T-helper 9 cell (primary cell): ENCODE data around the gene TTLL12.

ENCODE experiments used
- DNase-seq: peaks from one replicate; pipeline ENCODE4 v3.0.0-alpha.2; 2020

TTLL12 gene

DNA sequence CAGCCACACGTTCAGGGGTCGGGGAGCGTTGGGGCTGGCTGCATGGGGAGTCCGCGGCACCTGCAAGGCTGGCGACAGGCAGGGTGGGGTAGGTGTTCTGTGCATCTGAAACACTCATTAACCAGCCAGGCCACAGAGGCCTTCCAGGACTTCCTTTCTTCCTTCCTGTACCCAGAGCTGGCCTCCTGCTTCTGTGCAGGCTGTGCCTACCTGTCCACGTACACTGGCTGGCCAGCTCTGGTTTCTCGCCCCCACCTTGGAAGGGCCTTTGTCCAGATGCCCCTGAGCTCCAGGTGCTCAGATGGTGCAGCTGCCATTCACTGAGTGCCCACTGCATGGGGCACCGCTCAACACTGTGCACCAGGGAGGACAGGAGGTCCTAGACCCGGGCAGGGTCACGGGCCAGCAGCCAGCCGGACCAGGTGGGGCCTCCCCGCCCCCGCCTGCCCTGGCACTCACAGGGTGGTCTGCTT lies 15.9 kb downstream of the TTLL12 start:
- DNase-seq, result no peak

DNA sequence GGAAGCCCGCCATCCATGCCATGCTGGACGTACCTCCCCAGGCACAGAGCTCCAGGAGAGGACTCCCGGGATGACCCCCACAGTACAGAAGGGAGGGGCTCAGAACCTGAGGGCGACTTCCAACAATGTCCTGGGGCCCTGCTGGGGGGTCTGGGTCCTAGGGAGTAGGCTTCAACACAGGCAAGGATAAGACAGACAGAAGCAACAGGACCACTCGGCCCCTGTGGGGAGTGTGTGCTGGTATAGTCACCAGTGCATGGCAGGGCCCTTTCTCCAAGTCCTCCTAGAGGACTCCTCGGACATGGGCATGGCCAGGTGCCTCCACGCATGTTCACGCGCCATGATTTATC lies 16.8 kb downstream of the TTLL12 start:
- DNase-seq, result no peak

DNA sequence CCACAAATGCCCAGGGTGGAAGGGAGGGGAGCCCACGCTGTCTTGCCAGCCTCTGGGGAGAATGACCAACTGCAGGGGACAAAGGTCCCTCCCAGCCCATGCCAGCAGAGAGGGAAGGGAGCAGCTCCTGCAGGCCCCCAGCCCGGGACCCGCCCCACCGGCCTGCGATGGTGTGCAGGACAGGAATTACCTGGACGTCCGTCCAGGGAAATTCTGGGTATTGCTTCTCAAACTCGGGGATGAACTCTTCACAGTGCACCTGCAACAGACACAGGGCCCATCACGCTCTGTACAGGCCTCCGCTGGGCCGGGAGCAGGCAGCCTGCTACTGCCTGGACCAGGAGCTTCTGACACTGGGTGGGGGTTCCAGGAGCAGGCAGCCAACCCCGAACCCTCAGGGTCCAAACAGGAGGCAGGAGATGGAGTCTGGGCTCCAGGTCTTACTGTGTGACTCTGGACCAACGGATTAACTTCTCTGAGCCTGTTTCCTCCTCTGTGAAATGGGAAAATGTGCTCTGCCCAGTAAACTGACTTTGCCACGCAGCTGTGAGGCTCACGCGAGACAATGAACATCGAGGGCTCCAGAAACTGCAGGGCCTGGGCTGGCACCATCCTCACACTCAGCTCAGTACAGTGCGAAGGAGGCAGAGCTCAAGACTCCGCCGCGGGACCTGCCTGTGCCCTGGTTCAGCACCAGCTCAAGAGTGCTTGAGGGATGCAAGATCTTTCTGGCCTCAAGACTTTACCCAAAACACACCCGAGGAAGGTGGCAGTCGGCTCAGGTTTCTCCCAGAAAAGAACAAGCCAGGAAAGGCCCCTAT lies 17.4 kb downstream of the TTLL12 start:
- no peak for DNase-seq

DNA sequence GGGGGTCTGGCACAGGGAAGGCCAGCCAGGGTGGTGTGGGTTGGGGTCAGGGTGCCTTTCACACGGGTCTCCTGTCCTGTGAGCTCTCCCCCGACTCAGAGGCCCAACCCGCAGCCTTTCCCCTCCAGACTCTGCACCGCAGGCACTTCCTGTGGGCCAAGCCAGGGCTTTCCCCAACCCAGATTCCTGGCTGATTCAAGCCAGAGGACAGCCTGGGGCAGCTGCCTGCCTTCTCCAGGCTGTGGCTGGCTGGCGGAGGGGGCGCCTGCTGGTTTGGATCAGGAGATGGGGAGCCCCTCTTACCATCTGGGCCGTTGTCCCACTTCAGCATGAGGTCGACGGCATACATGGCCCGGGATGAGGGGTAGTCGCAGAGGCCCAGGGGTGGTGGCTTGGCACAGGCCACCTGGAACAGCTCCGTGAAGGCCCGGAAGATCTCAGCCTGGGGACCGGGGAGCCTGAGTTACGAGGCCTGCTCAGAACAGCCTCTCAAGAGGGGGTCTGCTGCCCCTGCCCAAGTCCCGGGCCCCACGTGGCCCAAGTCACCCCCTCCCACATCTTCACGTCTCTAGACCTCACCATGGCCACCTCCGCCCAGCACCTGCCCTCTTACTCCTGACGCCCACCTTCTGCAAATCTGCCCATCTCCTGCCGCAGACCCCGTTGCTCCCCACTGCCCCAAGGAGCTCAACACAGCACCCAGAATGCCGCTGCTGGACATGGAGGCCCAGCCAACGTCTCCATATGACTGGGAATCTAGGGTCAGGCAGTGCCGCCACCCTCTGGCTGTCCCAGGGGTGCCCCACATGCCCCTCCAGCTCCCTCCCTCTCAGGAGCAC lies 18.2 kb downstream of the TTLL12 start:
- no peak for DNase-seq

DNA sequence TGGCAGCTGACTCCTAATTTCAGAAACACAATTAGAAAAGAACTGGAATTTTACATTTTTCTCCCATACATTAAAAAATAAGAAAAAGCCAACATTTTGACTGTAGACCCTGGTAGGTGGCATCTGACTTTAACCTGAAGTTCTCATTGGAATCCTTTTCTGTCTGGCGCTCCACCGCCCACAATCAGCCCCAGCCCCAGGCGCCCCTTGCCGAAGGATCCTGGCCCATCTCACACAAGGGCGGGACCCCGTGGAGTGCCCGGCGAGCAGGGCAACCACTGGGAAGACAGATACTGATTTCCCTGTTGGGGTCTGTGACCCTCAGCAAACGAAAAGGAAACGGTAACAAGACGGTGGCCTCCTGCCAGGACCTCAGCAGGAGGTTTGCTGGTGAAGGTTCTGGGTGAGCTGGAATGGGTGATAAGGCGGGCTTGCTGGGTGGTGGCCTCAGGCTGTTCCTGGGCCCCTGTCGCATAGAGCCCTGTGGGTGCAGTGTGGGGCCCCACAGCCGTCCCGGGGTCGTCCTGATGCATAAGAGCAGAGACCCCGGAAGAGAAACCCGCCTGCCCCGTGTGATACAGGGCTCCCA lies 19.8 kb downstream of the TTLL12 start:
- DNase-seq, result no peak

DNA sequence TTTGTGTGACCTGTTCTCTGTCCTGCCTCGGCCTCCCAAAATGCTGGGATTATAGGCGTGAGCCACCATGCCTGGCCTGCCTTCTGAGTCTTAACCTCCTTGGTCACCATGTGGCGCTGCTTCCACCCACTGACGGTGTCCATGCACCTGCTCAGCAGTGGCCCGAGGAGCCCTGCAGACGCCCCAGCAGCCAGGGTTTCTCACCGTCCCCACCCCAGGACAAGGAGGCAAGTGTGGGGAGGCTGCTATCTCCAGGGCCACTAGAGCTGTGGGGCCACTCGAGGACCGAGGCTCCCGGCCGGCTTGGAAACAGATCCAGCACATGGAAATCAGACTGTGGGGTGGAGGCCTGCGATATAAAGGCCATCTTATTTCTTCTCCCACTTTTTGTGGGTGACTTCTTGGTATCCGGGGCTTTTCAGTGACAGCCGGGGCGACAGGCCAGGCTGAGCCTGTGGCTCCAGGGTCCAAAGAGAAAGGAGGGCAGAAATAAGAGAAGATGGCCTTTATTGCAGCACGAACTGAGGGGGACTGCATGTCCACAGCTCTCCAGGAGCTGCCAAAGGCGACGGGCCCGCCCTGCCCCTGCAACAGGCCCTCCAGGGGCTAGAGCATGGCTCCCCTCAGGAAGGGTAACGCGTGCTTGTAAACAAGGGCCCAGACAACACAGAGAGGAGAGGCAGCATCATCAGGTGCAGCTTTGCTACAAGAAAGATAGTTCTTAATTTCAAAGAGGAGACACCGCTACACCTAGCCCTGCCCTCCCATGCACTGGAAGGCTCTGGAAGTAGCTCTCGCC lies 20.6 kb downstream of the TTLL12 start:
- DNase-seq, result no peak

DNA sequence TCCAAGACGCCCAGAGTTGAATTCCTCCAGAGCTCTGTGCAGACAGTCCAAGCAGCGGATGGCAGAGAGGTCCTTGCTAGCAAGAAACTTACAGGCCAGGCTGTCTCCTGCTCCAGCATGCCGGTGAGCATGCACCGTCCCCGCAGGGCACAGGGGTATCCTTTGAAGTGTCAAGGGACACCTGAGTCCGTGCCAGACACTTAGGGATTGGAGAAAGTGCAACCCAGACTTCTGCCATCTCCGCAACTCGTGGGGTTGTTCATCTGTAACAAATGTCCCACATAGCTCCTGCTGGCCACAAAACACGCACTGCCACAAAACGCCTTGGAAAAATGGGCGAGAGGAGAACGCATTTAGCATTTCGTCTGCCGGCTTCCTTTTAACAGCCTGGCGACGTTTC lies 22.3 kb downstream of the TTLL12 start:
- no peak for DNase-seq

DNA sequence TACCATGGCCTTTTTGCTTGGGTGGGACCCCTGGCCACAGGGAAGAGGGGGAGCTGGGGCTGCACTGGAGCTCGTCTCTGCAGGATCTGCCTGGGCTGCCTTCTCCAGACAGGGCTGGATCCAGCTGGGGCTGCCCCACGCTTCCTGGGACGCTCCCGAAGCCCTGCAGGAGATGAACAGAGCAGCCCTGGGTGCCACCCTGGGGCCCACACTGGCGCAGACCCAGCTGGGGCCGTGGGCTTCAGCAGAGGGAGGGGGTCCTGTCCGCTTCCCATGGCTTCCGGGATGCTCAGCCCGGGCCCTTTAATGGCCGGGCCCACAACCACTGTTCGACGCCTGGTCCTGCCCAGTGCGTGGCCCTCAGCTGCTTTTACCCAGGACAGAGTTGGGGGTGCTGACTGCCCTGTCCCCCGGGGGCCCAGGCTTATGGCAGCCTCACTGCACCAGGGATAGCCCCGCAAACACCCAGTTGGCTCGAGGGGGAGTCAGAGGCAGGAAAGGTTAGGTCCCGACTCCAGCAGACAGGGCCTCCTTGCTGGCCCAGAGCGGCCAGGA lies 23.6 kb downstream of the TTLL12 start:
- DNase-seq, result no peak

DNA sequence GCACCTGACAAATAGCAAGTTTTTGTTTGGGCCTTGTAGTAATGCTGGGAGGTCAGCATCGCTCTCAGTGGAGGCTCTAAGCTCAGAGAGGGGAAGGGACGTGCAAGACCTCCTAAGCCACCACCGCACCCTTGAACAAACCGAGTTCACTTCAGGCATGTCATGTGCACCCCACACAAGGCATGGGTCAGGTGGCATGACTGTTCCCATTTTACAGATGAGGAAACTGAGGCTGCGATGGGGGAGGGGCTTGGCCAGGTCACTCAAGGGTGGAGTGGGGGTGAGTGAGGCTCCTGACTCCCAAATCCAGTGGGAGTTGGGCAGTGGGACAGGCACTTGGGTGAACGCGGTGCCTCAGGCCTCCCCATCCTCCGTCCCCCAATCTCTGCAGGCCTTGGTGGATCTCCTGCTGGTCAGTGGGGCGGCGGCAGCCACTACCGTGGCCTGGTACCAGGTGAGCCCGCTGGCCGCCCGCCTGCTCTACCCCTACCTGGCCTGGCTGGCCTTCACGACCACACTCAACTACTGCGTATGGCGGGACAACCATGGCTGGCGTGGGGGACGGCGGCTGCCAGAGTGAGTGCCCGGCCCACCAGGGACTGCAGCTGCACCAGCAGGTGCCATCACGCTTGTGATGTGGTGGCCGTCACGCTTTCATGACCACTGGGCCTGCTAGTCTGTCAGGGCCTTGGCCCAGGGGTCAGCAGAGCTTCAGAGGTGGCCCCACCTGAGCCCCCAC lies 24.4 kb downstream of the TTLL12 start:
- DNase-seq, result no peak

DNA sequence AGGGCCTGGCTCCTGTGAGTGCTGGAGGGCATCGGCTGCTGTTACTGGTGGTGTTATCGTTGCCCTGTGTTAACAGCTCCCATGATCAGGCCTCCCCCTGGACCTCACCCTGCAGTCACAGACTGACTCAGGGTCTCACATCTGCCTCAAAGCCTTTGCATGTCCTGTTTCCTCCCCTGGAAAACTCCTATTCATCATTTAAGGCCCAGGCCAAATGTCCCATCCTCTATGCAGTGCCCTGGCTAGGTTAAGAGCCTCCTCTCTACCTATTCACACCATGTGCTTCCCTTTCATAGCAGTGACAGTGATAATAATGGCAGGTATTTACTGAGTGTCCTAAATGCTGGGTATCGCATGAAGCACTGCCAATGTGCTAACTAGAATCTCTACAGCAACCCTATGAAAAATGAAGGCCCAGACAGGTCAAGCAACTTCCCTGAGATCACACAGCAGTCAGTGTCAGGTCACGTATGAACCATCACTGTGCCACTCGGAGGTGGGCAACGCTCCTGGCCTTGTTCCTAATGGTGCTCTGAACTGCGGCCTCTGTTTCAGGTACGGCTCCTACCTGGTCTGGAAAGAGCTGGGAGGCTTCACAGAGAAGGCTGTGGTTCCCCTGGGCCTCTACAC lies 26.3 kb downstream of the TTLL12 start:
- DNase-seq, result no peak

DNA sequence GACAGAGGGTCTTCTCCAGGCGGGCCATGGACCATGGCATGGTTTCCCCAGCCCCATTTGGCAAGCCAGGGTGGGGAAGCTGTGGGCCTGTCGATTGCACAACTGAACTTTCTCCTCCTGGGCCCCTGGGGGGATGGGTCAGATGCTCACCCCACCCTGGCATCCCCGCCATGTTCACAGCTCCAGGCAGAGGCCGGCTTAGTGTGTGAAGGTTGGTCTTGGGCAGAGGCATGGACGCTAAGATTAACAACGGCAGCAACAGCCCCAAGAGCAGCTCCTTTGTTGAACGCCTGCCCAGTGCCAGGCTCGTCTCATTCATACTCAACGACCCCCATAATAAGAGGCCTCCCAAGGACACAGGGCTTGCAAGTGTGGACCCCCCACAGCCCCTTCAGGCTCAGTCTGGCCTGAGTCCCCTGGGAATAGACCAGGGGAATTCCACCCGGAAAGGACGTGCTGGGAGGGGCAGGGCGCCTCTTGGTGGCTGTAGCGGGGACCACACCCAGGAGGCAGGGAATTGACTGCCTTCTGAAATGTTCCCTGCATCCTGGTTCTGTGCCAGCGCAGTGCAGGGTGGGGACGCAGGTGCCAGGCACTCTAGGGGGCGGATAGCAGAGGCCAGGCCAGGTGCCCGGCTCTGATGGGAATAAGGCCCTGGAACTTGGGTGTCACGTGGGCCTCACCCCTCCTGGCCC lies 27.3 kb downstream of the TTLL12 start:
- no peak for DNase-seq

DNA sequence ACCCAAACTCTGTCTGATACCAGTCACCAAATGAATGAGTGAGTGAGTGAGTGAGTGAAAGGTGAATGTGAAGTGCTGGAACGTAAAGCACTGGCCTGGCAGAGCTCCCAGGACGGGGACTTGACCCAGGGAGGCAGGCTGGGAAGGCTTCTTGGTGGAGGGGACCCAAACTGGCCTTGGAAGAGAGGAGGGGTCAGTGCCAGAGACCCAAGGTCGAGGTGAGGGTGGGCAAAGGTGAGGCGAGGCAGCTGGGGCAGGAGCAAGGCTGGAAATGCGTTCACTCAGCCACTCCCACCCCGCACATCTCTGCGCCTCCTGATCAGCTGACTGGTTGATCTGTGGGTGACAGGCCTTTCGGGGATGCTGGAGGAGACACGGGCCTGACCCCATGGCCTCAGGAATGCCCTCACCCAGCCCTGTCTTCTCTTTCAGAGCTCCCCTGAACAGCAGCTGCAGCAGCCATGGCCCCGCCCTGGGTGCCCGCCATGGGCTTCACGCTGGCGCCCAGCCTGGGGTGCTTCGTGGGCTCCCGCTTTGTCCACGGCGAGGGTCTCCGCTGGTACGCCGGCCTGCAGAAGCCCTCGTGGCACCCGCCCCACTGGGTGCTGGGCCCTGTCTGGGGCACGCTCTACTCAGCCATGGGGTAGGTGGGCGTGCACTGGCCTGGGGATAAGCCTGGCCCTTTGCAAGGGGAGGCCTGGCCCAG lies 28.0 kb downstream of the TTLL12 start:
- DNase-seq, result no peak

DNA sequence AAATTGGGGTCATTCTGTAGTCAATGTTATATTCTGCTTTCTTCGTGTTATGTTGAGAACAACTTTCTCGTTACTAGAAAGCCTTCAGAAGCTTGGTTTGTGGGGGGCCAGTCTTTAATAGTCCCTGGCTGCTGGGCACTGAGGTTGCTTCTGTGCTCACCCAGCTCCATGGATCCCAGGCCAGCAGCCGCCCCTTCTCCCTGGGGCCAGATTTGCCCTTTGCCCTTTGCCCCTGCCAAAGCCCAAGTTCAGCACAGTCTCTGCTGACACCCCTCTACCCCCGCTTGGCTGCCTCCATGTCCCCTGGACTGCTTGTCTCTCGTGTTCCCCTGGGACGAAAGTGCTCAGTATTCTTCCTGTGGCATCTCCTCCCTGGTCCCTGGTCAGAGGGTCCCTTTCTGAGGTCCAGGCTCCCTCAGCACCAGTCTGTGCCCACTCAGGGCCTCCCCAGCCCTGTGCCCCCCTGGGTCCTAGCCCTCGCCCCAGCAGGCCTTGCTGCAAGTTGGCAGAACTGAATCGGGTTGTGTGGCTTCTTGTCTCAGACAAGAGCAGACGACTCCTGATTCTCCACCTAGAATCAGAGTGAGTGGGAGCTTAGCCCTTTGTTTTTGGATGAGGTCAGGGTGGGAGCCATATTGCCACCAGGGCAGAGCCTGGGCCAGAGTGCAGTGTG lies 28.9 kb downstream of the TTLL12 start:
- DNase-seq, result no peak

DNA sequence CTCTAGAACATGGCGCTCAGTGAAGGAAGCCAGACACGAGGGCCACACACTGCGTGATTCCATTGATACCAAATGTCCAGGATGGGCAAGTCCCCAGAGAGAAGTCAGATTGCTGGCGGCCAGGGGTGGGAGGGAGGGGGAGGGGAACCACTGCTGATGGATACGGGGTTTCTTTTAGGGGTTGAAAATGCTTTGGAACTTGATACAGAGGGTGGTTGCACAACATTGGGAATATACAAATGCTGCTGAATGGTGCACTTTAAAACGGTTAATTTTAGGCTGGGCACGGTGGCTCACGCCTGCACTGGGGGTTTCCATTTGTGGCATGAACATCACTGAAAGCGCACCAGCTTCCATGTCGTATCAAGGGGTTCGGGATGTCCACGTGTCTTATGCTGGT lies 30.5 kb downstream of the TTLL12 start:
- DNase-seq, result no peak

DNA sequence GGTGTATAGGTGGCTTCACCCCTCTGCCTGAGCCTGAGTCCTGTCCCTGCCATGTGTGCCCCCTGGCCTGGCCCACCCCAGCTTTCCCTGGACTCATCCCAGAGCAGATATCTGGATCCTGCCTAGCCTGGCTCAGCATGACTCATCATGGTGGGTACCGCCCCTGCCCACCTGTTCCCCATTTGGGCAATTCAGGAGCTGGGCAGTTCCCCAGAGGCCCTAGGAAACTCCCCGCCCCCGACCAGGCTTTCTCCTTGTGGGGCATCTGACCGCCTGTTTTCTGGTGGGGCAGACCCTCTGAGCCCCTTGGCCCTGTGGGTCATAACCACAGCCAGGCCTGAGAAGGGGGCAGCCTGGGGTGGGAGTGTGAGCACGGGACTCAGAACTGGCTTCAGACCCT lies 31.1 kb downstream of the TTLL12 start:
- no peak for DNase-seq

DNA sequence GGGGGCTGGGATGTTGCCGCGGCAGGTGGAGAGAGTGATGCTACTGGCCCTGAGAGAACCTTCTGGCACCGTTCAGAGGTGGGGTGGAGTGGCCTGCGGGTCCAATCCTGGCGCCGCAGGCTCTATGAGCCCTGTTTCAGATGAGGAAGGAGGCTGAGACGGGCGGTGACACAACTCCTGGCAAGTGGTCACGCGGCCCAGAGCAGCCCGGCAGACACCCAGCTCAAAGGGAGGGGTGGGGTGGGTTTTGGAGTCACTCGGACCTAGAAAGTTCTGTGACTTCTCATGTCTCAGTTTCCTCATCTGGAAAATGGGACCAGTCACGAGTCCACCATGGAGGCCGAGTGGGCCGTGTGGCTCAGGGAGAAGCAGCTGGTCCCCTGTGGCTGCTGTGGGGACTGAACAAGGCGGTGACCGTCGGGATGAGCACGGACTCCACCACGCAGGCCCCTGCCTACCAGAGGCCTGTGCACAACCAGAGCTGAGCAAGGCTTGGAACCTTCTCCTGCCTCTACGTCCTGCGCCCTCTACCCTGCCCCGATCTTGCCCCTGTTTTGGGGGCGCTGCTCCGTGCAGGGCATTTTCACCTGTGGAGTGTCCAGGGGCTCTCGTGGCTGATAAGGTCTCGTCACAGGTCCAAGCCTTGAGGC lies 31.9 kb downstream of the TTLL12 start:
- no peak for DNase-seq

DNA sequence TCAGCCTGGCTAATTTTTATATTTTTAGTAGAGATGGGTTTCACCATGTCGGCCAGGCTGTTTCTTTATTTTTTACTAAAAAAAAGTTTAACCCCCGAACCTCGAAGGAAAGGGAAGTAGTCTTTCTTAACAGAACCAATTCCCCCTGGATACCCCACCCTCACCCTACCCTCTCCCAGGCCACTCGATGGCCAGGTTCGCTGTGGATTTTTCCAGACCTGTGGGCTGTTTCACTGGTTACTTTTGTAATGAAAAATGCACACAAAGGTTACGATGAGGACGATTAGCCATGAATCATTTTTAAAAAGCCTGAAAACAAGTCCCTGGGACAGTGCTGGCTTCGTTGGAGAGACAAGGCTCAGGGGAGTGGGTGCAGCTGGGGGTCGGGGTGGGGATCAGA lies 33.0 kb downstream of the TTLL12 start:
- no peak for DNase-seq

DNA sequence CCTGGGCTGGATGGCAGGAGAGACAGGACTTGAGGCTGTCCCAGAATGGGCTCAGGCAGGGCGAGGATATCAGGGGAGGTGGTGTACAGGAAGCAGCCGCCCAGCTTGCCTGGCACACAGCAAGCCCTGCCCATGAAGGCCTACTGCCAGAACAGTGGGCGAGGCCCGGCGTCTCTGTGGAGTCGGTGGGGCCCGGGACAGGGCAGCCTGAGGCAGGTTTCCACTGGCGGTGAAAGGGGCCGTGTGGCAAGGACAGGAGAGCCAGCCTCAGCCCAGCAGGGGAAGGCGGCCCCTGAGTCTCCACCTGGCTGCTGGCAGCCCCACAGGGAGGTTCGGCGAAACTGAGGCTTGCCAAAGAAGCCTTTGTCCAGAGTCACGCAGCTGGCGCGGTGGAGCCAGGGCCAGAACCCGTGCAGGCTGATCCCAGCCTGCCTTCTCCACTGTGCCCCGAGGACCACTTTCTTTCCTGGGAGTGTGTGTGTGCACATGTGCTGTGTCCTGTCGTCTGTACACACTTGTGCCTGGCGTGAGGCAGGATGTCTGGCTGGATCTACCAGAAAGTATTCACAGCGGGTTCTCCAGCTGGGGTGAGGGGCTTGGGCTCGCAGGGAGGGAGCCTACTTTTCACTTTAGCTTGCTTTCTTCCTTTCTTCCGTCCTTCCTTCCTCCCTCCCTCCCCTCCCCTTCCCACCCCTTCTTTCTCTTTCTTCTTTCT lies 34.4 kb downstream of the TTLL12 start:
- peak; percentile 41 for DNase-seq
